ENCODE results near the gene PRR15. TPM values are rescaled to one million over a fixed set of nuclear protein-coding genes. Genes with fewer than 3 reads are reported as not detected.

Gene PRR15
- total RNA-seq, 2 experiments from 2014 or later: not detected

DNA sequence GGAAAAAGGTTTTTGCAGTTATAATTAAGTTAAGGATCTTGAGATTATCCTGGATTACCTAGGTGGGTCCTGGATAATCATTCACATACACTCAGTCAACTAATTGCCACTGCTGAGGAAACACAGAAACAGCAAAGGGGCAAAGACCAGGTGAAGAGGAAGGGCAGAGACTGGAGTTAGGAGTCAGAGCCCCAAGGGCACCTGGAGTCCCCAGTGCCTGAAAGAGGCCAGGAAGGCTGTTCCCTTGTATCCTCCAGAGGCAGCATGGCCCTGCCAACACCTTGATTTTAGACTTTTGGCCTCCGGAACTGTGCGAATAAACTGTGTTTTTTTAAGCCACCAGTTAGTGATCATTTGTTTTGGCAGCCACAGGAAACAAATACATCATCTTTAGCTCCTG lies 24.6 kb downstream of the PRR15 start:
- peaks cover 10% of the 10 kb centered on the region for H3K4me1 Mint-ChIP-seq
- H3K4me3 Mint-ChIP-seq: no peak overlapping the region

DNA sequence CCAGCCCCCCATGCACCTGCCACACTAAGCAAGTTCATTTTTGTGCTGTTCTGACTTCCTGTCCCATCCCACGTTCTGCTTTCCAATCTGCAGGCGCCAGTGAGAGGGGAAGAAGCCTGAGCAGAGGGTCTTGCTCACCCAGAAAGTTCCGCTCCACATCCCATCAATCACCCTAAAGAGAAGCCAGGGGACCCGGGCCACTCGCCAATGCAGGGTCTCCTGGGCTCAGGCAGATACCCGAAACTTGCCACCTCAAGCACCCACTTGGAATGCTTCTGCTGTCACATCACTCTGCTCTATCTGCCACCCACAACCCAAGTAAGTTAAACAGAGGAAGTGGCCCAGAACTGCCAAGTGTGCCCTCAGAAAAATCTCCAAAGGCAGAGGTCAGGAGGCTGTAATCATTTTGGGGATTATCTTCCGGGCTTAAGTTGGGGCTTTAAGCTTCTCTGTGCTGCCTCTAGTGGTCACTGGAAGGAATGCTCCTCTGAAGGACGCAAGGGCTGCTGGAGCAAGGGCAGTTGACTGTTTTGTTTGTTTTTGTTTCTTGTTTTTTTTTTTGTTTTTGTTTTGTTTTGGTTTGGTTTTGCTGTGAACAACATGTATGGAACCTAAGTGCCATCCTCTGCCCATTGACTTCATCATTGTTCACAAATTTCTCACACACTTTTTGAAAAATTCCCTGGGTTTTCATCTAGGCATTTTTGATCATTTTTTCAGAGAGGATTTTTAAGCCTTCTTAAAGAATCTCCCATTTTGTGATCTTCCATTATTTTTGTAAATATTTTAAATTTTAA lies 25.5 kb downstream of the PRR15 start:
- Mint-ChIP-seq H3K36me3 (ENCODE audit: low read depth) (no peaks in the 10 kb centered on the region), H3K9me3 (no peaks in the 10 kb centered on the region), H3K27ac (no peak overlapping the region), H3K27me3 (peaks cover 7% of the 10 kb centered on the region), H3K4me3 (no peak overlapping the region), H3K4me1 (peaks cover 10% of the 10 kb centered on the region)
- ChIA-PET CTCF (no interaction called here), POLR2A (no interaction called here)
- DNase-seq: peak; percentile 50

More for the DNA sequence above, 24.6 kb downstream of the PRR15 start:
- H3K27ac Mint-ChIP-seq: no peak overlapping the region
- no peaks in the 10 kb centered on the region for H3K9me3 Mint-ChIP-seq
- H3K36me3 Mint-ChIP-seq (ENCODE audit: low read depth): no peaks in the 10 kb centered on the region
- H3K27me3 Mint-ChIP-seq: peaks cover 7% of the 10 kb centered on the region
- POLR2A ChIA-PET: no interaction called here
- no peak for DNase-seq
- CTCF ChIA-PET: no interaction called here

DNA sequence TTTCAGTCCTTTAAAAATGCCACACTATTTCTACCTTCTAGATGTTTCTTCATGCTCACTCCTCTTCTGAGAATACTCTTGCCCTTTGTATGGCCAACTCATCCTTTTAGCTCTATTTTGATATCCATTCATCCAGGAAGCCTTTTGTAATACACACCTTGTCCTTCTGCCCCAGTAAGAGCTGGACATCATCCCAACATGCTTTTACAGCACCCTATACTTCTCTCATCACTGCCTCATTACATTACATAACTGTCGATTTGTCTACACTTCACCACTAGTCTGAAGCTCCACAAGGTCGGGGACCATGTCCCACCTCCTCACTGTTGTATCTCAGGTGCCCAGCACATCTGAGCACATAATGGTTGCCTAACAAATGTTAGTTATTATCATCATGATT lies 29.2 kb downstream of the PRR15 start:
- Mint-ChIP-seq H3K4me3 (no peak overlapping the region), H3K27me3 (peaks cover 7% of the 10 kb centered on the region), H3K36me3 (ENCODE audit: low read depth) (no peaks in the 10 kb centered on the region), H3K9me3 (no peaks in the 10 kb centered on the region), H3K27ac (no peak overlapping the region), H3K4me1 (peaks cover 10% of the 10 kb centered on the region)
- no peak for DNase-seq
- CTCF ChIA-PET: no interaction called here
- POLR2A ChIA-PET: no interaction called here

DNA sequence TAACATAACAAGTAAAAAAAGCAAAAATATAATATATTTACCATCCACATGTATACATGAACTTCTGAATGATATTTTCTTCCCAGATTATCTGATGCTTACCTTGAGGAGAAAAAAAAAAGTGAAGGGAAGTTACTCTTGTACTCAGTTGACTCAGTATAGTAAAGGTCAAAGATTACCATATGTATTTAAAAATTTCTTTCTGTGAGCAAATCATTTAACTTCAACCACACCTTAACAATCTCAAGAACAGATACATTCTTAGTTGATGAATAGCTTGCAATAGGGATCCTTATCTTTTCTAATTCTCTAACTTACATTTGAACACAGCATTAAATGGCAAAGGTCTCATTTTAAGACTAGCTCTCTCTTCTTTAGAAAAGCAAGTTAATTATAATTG lies 29.8 kb downstream of the PRR15 start:
- Mint-ChIP-seq H3K4me1 (peaks cover 9% of the 10 kb centered on the region), H3K27ac (no peak overlapping the region), H3K27me3 (peaks cover 7% of the 10 kb centered on the region), H3K4me3 (no peak overlapping the region), H3K9me3 (no peaks in the 10 kb centered on the region), H3K36me3 (ENCODE audit: low read depth) (no peaks in the 10 kb centered on the region)
- ChIA-PET POLR2A (no interaction called here), CTCF (no interaction called here)
- no peak for DNase-seq

DNA sequence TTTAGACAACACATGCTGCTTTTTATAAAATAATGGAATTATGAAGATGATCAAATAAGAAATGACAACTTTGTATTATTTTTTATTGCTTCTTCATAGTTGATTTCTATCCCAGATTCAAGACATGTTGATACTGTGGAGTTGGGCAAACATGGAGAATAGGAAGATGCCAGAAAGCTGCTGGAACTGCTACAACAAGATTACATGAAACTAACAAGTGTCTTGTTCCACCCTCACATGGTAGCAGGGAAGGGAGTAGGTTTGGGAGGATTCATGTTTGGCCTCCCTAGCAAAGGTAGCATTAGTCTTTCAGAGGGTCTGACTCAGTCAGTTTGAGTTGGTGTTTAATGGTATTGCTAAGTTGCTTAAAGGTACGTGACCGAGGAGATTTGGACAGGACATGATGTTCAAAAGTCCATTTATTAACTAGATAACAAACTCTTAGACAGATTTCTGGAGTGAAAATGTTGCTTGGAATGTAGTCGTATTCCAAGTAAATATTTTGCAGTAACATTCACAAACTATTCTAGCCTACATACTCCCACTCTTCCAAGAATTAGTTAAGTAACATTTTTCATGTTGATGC lies 33.1 kb downstream of the PRR15 start:
- H3K4me3 Mint-ChIP-seq: no peak overlapping the region
- H3K9me3 Mint-ChIP-seq: no peaks in the 10 kb centered on the region
- ChIA-PET POLR2A (no interaction called here), CTCF (no interaction called here)
- no peaks in the 10 kb centered on the region for H3K27me3 Mint-ChIP-seq
- no peak for DNase-seq
- H3K4me1 Mint-ChIP-seq: no peaks in the 10 kb centered on the region
- no peaks in the 10 kb centered on the region for H3K36me3 Mint-ChIP-seq (ENCODE audit: low read depth)
- no peak overlapping the region for H3K27ac Mint-ChIP-seq

DNA sequence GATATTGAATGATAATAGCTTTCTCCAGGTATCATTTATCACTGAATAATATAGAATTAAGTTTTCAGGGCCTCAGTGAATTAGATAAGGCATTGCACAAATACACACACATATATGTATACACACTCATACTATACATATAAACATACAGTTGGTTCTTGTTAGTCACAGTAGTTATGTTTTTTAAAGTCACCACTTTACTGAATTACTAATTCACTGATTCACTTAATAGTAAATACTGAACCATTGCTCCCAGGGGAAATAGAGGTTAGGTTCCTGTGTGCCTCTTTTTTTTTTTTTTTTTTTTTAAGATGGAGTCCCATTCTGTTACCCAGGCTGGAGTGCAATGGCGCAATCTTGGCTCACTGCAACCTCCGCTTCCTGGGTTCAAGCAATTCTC lies 33.6 kb downstream of the PRR15 start:
- no peaks in the 10 kb centered on the region for H3K9me3 Mint-ChIP-seq
- CTCF ChIA-PET: no interaction called here

DNA sequence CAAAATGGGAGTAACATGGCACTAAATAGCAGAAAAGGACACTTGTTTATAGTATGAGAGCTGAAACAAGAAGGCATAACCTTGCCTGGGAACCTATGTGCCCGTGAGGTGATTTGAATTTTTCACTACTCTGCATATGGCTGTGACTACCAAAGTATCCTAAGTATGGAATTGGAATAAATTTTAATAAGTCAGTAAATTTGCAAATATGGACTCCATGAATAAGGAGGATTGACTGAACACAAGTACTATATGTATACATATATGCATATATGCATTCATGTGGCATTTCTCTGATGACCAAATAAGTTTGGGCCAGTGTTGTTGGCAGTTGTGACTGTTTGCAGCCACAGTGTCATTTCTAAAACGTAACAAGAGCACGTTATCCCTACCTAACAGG lies 34.5 kb downstream of the PRR15 start:
- Mint-ChIP-seq H3K36me3 (ENCODE audit: low read depth) (no peaks in the 10 kb centered on the region), H3K9me3 (no peaks in the 10 kb centered on the region)
- CTCF ChIA-PET: no interaction called here

More for the DNA sequence above, 33.6 kb downstream of the PRR15 start:
- Mint-ChIP-seq H3K4me1 (no peaks in the 10 kb centered on the region), H3K4me3 (no peak overlapping the region), H3K36me3 (ENCODE audit: low read depth) (no peaks in the 10 kb centered on the region), H3K27ac (no peak overlapping the region), H3K27me3 (no peaks in the 10 kb centered on the region)
- POLR2A ChIA-PET: no interaction called here
- no peak for DNase-seq

DNA sequence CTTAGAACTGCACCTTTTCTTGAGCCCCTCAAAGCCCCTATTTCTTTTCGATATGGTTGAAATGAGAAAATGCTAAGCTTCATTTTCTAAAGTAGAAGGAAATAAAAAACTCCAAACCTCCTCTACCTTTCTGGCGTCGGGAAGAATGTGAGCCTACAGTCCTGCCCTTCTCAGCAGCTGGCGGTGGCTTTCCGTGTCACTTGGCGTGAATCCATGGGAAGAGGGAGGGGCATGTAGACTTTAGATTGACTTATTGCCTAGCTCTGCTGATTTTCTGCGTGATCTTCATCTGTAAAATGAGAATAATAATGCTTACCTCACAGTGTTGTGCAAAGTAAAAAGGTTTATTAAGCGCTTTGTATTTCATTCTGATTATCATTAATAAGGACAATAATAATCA lies 35.0 kb downstream of the PRR15 start:
- no peak for DNase-seq
- H3K4me3 Mint-ChIP-seq: no peak overlapping the region
- ChIA-PET POLR2A (no interaction called here), CTCF (no interaction called here)
- H3K36me3 Mint-ChIP-seq (ENCODE audit: low read depth): no peaks in the 10 kb centered on the region
- no peak overlapping the region for H3K27ac Mint-ChIP-seq
- H3K9me3 Mint-ChIP-seq: no peaks in the 10 kb centered on the region
- peaks cover 2% of the 10 kb centered on the region for H3K27me3 Mint-ChIP-seq
- H3K4me1 Mint-ChIP-seq: no peaks in the 10 kb centered on the region

More for the DNA sequence above, 34.5 kb downstream of the PRR15 start:
- no peak for DNase-seq
- H3K4me1 Mint-ChIP-seq: no peaks in the 10 kb centered on the region
- H3K4me3 Mint-ChIP-seq: no peak overlapping the region
- H3K27ac Mint-ChIP-seq: no peak overlapping the region
- POLR2A ChIA-PET: no interaction called here
- H3K27me3 Mint-ChIP-seq: peaks cover under 1% of the 10 kb centered on the region

DNA sequence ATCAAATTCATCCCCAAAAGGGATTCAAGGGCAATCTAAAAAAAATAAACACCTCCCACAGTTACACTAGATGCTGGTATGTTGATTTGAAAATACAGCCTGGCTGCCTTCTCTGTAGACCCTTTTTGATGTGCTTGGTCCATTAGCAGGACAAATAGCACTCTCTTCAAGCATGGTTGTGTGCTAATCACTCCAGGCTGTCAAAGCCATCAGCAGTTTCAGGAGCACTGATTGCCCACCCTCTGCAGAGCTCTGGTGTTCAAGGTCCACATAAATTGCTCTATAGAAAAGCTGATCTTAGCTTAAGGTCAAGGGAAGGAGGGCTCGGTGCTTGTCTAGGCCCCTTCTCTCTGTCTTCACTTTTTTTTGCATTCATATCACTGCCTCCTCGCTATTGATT lies 35.4 kb downstream of the PRR15 start:
- peaks cover 2% of the 10 kb centered on the region for H3K27me3 Mint-ChIP-seq
- no peak overlapping the region for H3K27ac Mint-ChIP-seq
- H3K4me3 Mint-ChIP-seq: no peak overlapping the region
- DNase-seq: no peak
- H3K36me3 Mint-ChIP-seq (ENCODE audit: low read depth): no peaks in the 10 kb centered on the region
- ChIA-PET POLR2A (no interaction called here), CTCF (no interaction called here)
- H3K4me1 Mint-ChIP-seq: no peaks in the 10 kb centered on the region
- H3K9me3 Mint-ChIP-seq: no peaks in the 10 kb centered on the region

DNA sequence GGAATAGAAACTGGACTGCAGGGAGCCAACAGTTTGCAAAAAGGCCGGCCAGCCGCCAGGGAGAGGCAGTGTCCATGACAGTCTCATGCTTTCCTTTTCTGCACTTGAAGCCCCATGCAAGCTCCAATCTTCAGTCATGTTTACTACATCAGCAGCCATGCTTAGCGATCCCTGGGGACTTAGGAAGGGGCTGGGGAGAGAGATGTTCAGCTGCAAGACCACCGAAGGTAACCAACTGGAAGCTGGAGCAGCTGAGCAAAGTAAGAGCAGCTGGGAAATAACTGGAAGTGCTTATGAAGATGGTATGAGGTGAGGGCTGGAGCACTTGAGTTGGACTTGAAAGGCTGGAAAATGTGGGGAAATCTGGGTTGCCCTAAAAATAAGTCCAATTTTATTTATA lies 37.0 kb downstream of the PRR15 start:
- DNase-seq: no peak
- Mint-ChIP-seq H3K36me3 (ENCODE audit: low read depth) (no peaks in the 10 kb centered on the region), H3K4me3 (no peak overlapping the region), H3K27me3 (peaks cover 7% of the 10 kb centered on the region), H3K27ac (no peak overlapping the region), H3K9me3 (peaks cover 2% of the 10 kb centered on the region), H3K4me1 (no peaks in the 10 kb centered on the region)
- POLR2A ChIA-PET: no interaction called here
- CTCF ChIA-PET: no interaction called here

DNA sequence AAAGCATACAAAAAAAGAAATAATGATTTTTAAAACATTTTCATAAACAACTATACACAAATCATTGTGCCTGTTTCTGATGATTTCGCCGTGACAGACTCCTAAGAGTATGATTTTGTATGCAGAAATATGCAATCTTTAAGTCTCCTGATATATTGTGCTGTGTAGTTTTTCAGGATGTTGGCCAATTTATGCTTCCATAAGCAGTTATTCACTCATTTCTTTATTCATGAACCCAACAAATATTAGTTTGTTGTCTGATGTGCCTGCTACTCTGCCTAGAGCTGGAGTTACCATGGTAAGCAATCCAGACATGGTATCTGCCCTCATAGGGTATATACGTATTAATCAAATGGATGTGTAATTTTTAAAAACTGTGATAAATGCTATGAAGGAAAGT lies 40.4 kb downstream of the PRR15 start:
- H3K4me3 Mint-ChIP-seq: no peak overlapping the region
- H3K27ac Mint-ChIP-seq: no peak overlapping the region
- H3K4me1 Mint-ChIP-seq: no peaks in the 10 kb centered on the region
- ChIA-PET CTCF (no interaction called here), POLR2A (no interaction called here)
- peaks cover 7% of the 10 kb centered on the region for H3K27me3 Mint-ChIP-seq
- no peak for DNase-seq
- peaks cover 2% of the 10 kb centered on the region for H3K9me3 Mint-ChIP-seq
- no peaks in the 10 kb centered on the region for H3K36me3 Mint-ChIP-seq (ENCODE audit: low read depth)

DNA sequence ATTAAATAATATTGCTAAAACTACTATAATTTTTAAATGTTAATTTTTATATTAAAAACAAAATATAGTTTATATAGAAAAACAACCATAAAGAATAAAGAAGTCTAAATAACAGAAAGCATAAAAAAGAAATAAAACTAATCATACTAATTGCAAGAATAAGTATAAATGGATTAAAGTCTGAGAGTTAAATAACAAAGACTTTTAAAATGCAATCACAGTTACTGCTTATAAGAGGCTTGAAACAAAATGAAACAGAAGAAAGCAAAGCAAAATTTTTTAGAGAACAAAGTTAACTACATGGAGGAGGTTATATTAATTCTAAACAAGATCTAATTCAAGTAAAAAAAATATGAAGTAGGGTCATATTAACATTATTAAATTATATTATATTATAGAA lies 41.1 kb downstream of the PRR15 start:
- no peak overlapping the region for H3K4me3 Mint-ChIP-seq
- H3K36me3 Mint-ChIP-seq (ENCODE audit: low read depth): no peaks in the 10 kb centered on the region
- DNase-seq: no peak
- CTCF ChIA-PET: no interaction called here
- H3K27me3 Mint-ChIP-seq: peaks cover 7% of the 10 kb centered on the region
- H3K4me1 Mint-ChIP-seq: no peaks in the 10 kb centered on the region
- H3K27ac Mint-ChIP-seq: no peak overlapping the region
- peaks cover 2% of the 10 kb centered on the region for H3K9me3 Mint-ChIP-seq
- POLR2A ChIA-PET: no interaction called here

DNA sequence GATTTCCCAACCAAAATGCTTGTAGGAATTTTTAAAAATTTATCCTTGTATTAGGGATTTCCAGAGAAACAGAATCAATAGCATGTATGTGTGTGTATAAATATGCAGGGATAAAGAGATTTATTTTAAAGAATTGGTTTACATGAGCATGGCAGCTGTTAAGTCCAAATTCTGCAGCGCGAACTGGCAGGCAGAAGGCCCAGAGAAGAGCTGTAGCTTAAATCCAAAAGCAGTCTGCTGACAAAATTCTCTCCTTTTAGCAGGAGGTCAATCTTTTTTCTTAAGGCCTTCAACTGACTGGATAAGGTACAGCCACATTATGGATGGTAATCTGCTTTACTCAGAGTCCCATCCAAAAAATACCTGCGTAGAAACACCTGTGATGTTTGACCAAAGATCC lies 42.0 kb downstream of the PRR15 start:
- Mint-ChIP-seq H3K36me3 (ENCODE audit: low read depth) (no peaks in the 10 kb centered on the region), H3K27me3 (peaks cover 7% of the 10 kb centered on the region), H3K27ac (no peak overlapping the region), H3K9me3 (peaks cover 2% of the 10 kb centered on the region), H3K4me1 (no peaks in the 10 kb centered on the region), H3K4me3 (no peak overlapping the region)
- no peak for DNase-seq
- CTCF ChIA-PET: no interaction called here
- POLR2A ChIA-PET: no interaction called here

DNA sequence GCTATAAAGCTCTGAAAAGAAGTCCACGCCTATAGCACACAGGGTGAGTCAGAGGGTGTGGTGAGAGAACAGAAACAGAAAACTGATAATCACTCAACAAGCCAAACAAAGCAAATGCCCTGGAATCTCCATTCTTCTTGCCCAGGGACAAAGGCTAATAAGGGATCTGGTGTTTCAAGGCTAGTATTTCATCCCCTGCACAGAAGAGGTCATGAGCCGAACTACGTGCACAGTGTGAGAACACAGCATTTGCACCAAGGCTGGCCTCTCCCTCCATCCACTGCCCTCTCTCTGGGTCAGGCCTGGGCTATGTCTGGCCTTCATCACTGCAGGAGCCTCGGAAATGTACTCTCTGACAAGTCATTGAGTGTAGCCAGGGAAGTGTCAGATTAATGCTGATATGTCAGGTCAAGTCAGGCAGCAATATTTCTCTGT lies 42.7 kb downstream of the PRR15 start:
- no peaks in the 10 kb centered on the region for H3K4me1 Mint-ChIP-seq

More for the DNA sequence above, 42.7 kb downstream of the PRR15 start:
- peaks cover 7% of the 10 kb centered on the region for H3K27me3 Mint-ChIP-seq
- H3K27ac Mint-ChIP-seq: no peak overlapping the region
- POLR2A ChIA-PET: no interaction called here
- peaks cover 2% of the 10 kb centered on the region for H3K9me3 Mint-ChIP-seq
- CTCF ChIA-PET: no interaction called here
- H3K4me3 Mint-ChIP-seq: no peak overlapping the region
- no peaks in the 10 kb centered on the region for H3K36me3 Mint-ChIP-seq (ENCODE audit: low read depth)
- no peak for DNase-seq

All from activated CD4-positive, alpha-beta T cell treated with anti-CD3 and anti-CD28 coated beads, Interleukin-2, amount 10 ng/mL, durations not matched to agents 7 days and 5 days (primary cell).